Astrocyte (in vitro differentiated cells and primary cell): ENCODE measurements around the gene KIAA1217. TPM values are rescaled to one million over a fixed set of nuclear protein-coding genes. Genes with fewer than 3 reads are reported as not detected.

Source experiments
- DNase-seq: peaks from one replicate; pipeline ENCODE4 v3.0.0-alpha.2; 2010; ENCODE audit warnings: low read depth
- FAIRE-seq: peaks from 2 replicates; lab custom pipeline; 2011; peaks lifted over from hg19 to GRCh38; lab: Jason Lieb, UNC
- H2AFZ ChIP-seq: 2 replicates; pipeline ENCODE4 v1.6.0; 2012; ENCODE audit warnings: low read depth, low read length, inconsistent platforms
- H3K27ac ChIP-seq: 2 replicates; pipeline ENCODE4 v1.5.1; 2011; ENCODE audit warnings: low read depth, low read length, inconsistent platforms
- H3K27me3 ChIP-seq: 2 replicates; pipeline ENCODE4 v1.6.0; 2011; ENCODE audit warnings: low read length, inconsistent platforms; ENCODE audit not compliant: insufficient read depth
- H3K36me3 ChIP-seq: 2 replicates; pipeline ENCODE4 v1.5.1; 2011; ENCODE audit warnings: low read length, inconsistent platforms; ENCODE audit not compliant: insufficient read depth
- H3K4me1 ChIP-seq: 2 replicates; pipeline ENCODE4 v1.5.1; 2011; ENCODE audit warnings: low read length, inconsistent platforms; ENCODE audit not compliant: insufficient read depth
- H3K4me2 ChIP-seq: 2 replicates; pipeline ENCODE4 v1.6.0; 2012; ENCODE audit warnings: low read length, inconsistent platforms
- H3K4me3 ChIP-seq: 2 replicates; pipeline ENCODE4 v1.5.1; 2011; ENCODE audit warnings: low read depth, mild to moderate bottlenecking, low read length, inconsistent platforms; ENCODE audit not compliant: insufficient read depth
- H3K79me2 ChIP-seq: 2 replicates; pipeline ENCODE4 v1.6.0; 2012; ENCODE audit warnings: mild to moderate bottlenecking, low read length, inconsistent platforms; ENCODE audit not compliant: insufficient read depth
- H3K9ac ChIP-seq: 2 replicates; pipeline ENCODE4 v1.6.0; 2012; ENCODE audit warnings: mild to moderate bottlenecking, low read length, inconsistent platforms
- H3K9me3 ChIP-seq: 2 replicates; pipeline ENCODE4 v1.5.1; 2012; ENCODE audit warnings: low read depth, mild to moderate bottlenecking, low read length, inconsistent platforms; ENCODE audit not compliant: insufficient read depth
- H4K20me1 ChIP-seq: 2 replicates; pipeline ENCODE4 v1.6.0; 2012; ENCODE audit warnings: low read length, inconsistent platforms; ENCODE audit not compliant: insufficient read depth
- H3K27ac Mint-ChIP-seq: one replicate; pipeline ENCODE4 v1.8.0; 2021; ENCODE audit warnings: mild to moderate bottlenecking, mixed read lengths; ENCODE audit not compliant: unreplicated experiment
- H3K27me3 Mint-ChIP-seq: one replicate; pipeline ENCODE4 v1.8.0; 2021; ENCODE audit warnings: low read depth, mixed read lengths; ENCODE audit not compliant: unreplicated experiment
- H3K36me3 Mint-ChIP-seq: one replicate; pipeline ENCODE4 v1.8.0; 2021; ENCODE audit warnings: low read depth, mixed read lengths; ENCODE audit not compliant: unreplicated experiment
- H3K4me1 Mint-ChIP-seq: one replicate; pipeline ENCODE4 v1.8.0; 2021; ENCODE audit warnings: low read depth, mixed read lengths; ENCODE audit not compliant: unreplicated experiment
- H3K4me3 Mint-ChIP-seq: one replicate; pipeline ENCODE4 v1.8.0; 2021; ENCODE audit warnings: mild to moderate bottlenecking, moderate library complexity, mixed read lengths; ENCODE audit not compliant: unreplicated experiment
- H3K9me3 Mint-ChIP-seq: one replicate; pipeline ENCODE4 v1.8.0; 2021; ENCODE audit warnings: mild to moderate bottlenecking, mixed read lengths; ENCODE audit not compliant: unreplicated experiment
- EZH2 ChIP-seq: IDR thresholded peaks from 2 replicates; pipeline ENCODE4 v1.6.1; 2012; ENCODE audit warnings: mild to moderate bottlenecking, low read length, inconsistent platforms; ENCODE audit not compliant: insufficient read depth
- total RNA-seq: library from RNA; stranded (reverse); gene quantifications from 2 replicates; pipeline ENCODE4 v1.2.1, GENCODE V29; 2021
- TF ChIP-seq, protein P1 (sequence below): IDR thresholded peaks from 2 replicates; pipeline ENCODE4 v1.5.1; 2011; ENCODE audit warnings: low read depth, mild to moderate bottlenecking, inconsistent platforms, low read length, moderate library complexity; ENCODE audit not compliant: insufficient read depth

Gene KIAA1217
- total RNA-seq, 1 donor from 2014 or later: 31.8 TPM

DNA sequence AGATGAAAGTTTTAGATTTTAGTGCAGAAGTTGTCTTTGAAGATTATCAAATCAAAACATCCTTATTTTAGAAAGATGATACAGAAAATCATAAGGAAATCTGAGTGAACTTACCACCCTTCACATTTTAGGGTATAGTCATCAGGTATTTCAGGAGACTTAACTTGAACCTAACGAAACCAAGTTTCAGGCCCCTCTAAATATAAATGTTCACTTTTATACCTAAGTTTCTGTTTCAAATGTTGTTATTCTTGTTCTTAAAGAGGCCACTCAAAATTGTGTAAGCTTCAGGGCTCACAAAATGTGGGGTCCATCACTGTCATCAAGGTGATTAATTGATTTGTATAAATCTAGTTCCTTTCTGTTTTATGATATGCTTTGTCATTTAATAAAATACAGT is 216.2 kb downstream of the KIAA1217 start:
- Histone ChIP-seq H3K9ac (no peak overlapping the region), H3K4me2 (no peak overlapping the region), H3K27ac (no peak overlapping the region), H3K27me3 (no peaks in the 10 kb centered on the region), H3K4me3 (no peak overlapping the region), H3K4me1 (peaks cover 6% of the 10 kb centered on the region), H3K9me3 (no peaks in the 10 kb centered on the region), H2AFZ (no peak overlapping the region), H3K36me3 (no peaks in the 10 kb centered on the region), H3K79me2 (no peaks in the 10 kb centered on the region), H4K20me1 (no peaks in the 10 kb centered on the region)
- TF ChIP-seq, protein P1, sequence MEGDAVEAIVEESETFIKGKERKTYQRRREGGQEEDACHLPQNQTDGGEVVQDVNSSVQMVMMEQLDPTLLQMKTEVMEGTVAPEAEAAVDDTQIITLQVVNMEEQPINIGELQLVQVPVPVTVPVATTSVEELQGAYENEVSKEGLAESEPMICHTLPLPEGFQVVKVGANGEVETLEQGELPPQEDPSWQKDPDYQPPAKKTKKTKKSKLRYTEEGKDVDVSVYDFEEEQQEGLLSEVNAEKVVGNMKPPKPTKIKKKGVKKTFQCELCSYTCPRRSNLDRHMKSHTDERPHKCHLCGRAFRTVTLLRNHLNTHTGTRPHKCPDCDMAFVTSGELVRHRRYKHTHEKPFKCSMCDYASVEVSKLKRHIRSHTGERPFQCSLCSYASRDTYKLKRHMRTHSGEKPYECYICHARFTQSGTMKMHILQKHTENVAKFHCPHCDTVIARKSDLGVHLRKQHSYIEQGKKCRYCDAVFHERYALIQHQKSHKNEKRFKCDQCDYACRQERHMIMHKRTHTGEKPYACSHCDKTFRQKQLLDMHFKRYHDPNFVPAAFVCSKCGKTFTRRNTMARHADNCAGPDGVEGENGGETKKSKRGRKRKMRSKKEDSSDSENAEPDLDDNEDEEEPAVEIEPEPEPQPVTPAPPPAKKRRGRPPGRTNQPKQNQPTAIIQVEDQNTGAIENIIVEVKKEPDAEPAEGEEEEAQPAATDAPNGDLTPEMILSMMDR: no peak
- TF ChIP-seq EZH2: no peak
- Mint-ChIP-seq H3K4me3 (no peak overlapping the region), H3K27ac (no peak overlapping the region), H3K9me3 (no peaks in the 10 kb centered on the region), H3K27me3 (no peaks in the 10 kb centered on the region), H3K36me3 (no peaks in the 10 kb centered on the region), H3K4me1 (peaks cover 18% of the 10 kb centered on the region)
- FAIRE-seq: no peak
- no peak for DNase-seq

DNA sequence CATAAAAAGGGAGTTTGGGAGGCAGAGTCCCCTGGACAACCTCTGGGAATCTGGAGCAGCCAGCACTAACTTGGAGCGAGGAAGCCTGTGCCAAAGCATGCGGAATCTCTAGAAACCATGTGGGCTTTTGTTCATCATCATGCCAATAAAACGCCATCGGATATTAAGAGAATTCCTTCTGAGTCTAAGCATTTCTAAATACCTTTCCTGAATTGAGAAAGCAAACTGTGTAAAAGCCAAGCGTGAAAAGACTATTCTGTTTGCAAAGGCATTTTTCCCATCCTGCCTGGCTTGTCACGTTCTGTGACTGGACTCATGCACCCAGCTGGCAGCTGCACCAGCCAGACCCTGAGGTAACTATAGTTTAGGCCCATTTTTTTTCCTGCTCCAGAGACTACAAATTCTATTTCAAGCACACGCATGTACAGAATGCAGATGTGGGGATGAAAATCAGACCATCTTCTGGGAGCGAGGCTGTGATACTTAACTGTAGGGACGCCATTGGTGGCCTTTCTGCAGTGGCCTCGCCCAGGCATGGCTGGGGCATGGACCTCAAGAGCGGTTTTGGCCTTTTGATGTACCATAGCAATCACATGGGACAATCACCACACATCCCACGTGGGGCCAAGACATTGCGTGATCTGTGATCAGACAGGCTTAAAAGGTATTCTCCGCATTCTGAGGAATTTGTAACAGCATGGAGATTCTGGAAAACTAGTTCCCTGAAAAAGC is 218.9 kb downstream of the KIAA1217 start:
- Histone ChIP-seq H3K9ac (peak overlapping the region; percentile 19), H3K27me3 (no peaks in the 10 kb centered on the region), H3K36me3 (no peaks in the 10 kb centered on the region), H3K4me3 (no peak overlapping the region), H3K4me1 (peaks cover 10% of the 10 kb centered on the region), H3K9me3 (no peaks in the 10 kb centered on the region), H3K27ac (peak overlapping the region; percentile 41), H4K20me1 (no peaks in the 10 kb centered on the region), H3K79me2 (no peaks in the 10 kb centered on the region), H3K4me2 (peak overlapping the region; percentile 27), H2AFZ (no peak overlapping the region)
- peak overlapping the region; percentile 98 for H3K27ac Mint-ChIP-seq
- H3K4me1 Mint-ChIP-seq: peaks cover 27% of the 10 kb centered on the region
- H3K4me3 Mint-ChIP-seq: no peak overlapping the region
- H3K9me3 Mint-ChIP-seq: no peaks in the 10 kb centered on the region
- H3K27me3 Mint-ChIP-seq: no peaks in the 10 kb centered on the region
- FAIRE-seq: no peak
- peak; percentile 54 for DNase-seq
- no peaks in the 10 kb centered on the region for H3K36me3 Mint-ChIP-seq
- no peak for TF ChIP-seq EZH2
- TF ChIP-seq, protein P1: no peak

DNA sequence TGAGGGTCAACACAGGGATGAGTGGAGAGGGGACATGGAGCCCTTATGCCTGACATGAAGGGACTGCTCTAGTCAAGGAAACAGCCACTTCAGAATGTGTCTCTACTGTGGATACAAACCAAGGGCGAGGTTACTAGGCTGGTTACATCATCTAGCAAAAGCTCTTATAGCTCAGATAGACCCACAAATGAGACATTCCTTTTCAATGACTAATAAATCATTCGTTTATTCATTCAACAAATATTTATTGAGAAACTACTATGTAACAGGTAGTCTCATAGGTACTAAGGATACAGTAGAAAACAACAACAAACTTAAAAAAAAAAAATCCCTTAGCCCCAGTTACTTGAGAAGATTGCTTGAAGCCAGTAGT is 219.5 kb downstream of the KIAA1217 start:
- Histone ChIP-seq H3K4me2 (peak overlapping the region; percentile 27), H3K79me2 (no peaks in the 10 kb centered on the region), H3K4me3 (no peak overlapping the region), H3K9ac (peak overlapping the region; percentile 19), H4K20me1 (no peaks in the 10 kb centered on the region), H3K4me1 (peaks cover 12% of the 10 kb centered on the region), H3K27me3 (no peaks in the 10 kb centered on the region), H3K27ac (peak overlapping the region; percentile 41), H3K9me3 (no peaks in the 10 kb centered on the region), H3K36me3 (no peaks in the 10 kb centered on the region), H2AFZ (no peak overlapping the region)
- FAIRE-seq (peak; percentile 80), DNase-seq (peak; percentile 78)
- Mint-ChIP-seq H3K36me3 (no peaks in the 10 kb centered on the region), H3K4me3 (no peak overlapping the region), H3K27ac (peak overlapping the region; percentile 98), H3K4me1 (peaks cover 29% of the 10 kb centered on the region), H3K9me3 (no peaks in the 10 kb centered on the region), H3K27me3 (no peaks in the 10 kb centered on the region)
- TF ChIP-seq EZH2: no peak
- TF ChIP-seq, protein P1: no peak
